Activated T-helper 1 cell treated with anti-CD3 and anti-CD28 coated beads, Interleukin-2, amount 50 U/mL, for 16 hours (primary cell): ENCODE results near the gene SNUPN.
"Not testable (repeated sequence)": the region's sequence is repeated elsewhere in the genome, so short reads cannot be mapped to it uniquely, and the experiment has no call there.

Experiments
- DNase-seq, 2 donors: peaks; one replicate each; pipeline ENCODE4 v3.0.0-alpha.2; 2020; ENCODE audit warnings: low read depth in 1 of 2, low spot score in 1 of 2

Gene SNUPN

GRCh38 chr15:75637245-75638009 lies 11.9 kb upstream of the SNUPN start:
- no peak for DNase-seq

DNA sequence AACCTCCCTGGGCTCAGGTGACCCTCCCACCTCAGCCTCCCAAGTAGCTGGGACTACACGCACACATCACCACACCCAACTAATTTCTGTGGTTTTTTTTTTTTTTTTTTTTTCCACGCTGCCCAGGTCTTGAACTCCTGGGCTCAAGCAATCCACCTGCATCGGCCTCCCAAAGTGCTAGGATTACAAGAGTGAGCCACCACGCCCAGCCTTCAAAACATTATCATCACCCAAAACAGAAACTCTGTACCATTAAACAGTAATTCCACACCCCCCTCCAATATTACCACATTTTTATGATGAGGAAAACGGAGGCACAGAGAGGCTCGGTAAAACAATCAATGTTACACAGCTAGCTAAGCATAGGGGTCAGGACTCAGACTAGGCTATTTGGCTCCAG lies 10.5 kb upstream of the SNUPN start:
- no peak for DNase-seq

- DNase-seq, result not testable (repeated sequence)
These were observed 8.4 kb upstream of the SNUPN start for GRCh38 chr15:75633922-75634321.

GRCh38 chr15:75631935-75632334 lies 6.4 kb upstream of the SNUPN start:
- no peak for DNase-seq

GRCh38 chr15:75622505-75622904 lies 3.0 kb downstream of the SNUPN start:
- no peak for DNase-seq

GRCh38 chr15:75620841-75621391 lies 4.6 kb downstream of the SNUPN start:
- no peak for DNase-seq

DNA sequence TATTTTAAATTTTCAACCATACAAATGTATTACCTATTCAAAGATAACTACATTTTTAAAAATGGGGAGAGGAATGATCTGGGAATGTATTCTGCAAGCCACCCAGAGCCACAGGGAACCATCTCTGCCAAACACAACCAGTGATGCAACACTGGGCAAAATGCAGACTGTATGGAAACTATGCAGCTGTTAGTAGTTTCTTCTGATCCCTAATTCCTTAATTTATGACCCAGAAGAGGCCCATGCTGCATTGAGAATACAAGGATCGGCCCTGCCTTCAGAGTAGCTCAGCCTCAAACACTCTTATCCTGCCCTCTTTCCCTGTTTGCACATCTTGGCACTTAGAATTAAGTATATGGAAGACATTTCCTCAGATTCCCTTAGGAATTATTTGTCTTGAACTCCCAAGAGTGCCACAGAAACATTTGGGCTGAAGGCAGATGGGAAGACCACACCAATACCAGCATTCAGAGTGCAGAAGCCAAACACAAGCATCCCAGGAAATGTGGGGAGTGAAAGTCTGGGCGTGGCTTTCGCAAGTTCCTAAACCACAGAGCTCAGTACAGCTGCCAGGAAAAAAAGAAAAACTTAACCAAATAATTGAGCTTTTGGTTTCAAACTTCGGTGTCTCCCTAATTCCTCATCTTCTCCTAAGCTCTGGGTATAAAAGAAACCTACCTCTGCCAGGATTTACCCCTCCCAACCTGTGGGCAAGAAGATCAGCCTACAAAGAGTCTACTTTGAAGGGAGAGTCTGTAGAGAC lies 5.3 kb downstream of the SNUPN start:
- DNase-seq, result no peak

- no peak for DNase-seq
These were observed 8.8 kb downstream of the SNUPN start for GRCh38 chr15:75616766-75617165.

DNA sequence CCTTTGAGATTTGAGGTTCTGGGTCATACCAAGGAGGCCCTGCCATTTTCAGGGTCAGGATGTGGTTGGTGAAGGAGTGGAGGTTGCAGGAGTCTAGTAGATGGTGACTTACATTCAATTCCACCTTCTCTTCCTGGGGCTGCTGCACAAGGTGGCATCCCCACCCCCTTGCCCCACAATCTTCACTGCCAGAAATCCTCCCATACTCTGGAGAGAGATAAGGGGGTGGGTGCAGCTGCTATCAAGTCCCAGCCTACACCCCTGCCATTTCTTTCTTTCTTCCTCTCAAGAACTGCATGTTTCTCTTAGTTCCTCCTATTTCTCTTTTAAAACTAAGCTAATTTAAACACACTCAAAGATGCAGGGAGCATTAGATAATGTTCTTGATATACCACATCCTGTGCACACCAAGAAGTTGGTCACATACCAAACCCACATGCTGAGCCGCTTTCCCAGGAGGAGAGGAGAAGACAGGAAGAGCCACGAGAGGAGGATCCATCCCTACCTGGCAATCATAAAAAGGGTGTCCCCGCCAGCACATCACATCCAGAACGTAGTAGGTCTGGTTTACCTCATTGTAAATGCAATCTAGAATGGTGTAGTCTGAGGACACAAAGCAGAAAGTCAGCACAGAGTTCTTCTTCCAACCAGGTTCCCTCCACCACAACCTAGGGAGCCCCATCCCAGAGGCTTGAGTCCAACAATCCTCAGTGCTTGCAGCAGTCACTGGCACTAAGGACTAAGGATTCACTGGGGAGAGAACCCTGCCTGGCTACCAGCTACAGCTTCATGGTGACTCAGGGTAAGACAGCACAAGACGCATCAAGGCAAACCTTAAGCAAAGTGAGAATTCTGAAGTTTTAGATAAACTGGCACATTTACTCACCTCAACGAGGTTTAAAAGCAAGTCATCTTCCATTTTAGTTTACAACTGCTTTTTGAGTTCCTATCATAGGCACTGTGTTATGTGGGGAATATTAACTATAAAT lies 18.5 kb downstream of the SNUPN start:
- DNase-seq, result no peak

GRCh38 chr15:75606026-75606425 lies 19.5 kb downstream of the SNUPN start:
- DNase-seq, result no peak

DNA sequence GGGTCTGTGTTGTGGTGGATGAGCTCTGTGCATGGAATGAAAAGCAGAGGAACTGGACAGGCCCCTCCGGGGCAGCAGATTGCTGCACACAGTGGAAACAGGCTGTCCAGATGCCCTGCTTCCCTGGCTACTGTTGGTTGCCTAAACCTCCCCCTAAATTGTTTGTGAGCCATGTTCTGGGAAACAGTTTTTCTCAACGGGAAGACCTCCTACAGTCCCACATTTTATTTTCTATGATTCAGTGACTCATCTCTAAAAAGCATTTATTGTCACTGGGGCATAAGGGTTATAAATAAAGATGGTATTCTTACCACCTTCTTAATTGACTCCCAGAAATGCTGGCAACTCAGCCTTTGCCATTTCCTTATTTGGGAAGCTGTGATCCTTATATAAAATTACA lies 26.1 kb downstream of the SNUPN start:
- DNase-seq, result no peak

GRCh38 chr15:75598361-75598760 lies 27.2 kb downstream of the SNUPN start:
- DNase-seq, result no peak

DNA sequence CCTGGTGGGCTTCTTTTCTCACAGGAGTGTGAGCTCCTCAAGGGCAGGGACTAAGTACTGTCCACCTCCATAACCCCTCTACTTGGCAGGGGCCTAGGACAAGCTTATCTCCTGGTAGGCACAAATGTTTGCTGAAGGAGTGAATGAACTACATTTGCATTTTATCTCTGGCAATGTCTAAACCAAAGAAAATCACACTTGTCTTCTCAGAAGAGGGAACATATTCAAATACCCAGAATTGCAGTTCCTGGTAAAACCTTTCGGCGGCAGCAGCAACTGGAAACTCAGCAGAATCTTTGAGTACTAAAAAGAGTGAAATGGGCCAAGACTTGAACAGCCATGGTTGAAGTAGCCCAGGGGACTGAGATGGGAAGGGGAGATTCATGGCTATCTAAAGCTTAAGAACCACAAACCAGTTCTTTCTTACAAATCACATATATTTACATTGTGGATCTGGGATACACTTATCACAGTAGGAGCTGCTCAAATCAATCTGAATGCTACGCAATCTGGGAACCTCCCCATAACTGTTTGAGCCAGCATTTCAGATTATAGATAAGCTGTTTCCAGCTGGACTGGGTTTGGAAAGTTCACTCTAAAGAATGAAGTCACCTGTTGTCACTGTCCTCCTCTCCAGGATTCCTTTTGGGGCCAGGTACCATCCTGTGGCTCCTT lies 27.7 kb downstream of the SNUPN start:
- no peak for DNase-seq

GRCh38 chr15:75596703-75597345 lies 28.7 kb downstream of the SNUPN start:
- DNase-seq, result no peak

DNA sequence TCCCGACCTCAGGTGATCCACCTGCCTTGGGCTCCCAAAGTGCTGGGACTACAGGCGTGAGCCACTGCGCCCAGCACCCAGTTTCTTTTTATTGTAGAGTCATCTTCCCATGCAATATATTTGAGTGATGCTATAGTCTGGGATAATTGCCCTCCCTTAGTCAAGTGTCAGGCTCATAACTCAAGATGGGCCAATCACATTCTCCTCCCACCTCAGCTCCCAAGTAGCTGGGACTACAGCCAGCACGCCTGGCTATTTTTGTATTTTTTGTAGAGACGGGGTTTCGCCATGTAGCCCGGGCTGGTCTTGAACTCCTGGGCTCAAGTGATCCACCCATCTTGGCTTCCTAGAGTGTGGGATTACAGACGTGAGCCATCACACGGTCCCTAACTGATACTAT lies 31.2 kb downstream of the SNUPN start:
- DNase-seq, result no peak

GRCh38 chr15:75591655-75592364 lies 33.7 kb downstream of the SNUPN start:
- no peak for DNase-seq

DNA sequence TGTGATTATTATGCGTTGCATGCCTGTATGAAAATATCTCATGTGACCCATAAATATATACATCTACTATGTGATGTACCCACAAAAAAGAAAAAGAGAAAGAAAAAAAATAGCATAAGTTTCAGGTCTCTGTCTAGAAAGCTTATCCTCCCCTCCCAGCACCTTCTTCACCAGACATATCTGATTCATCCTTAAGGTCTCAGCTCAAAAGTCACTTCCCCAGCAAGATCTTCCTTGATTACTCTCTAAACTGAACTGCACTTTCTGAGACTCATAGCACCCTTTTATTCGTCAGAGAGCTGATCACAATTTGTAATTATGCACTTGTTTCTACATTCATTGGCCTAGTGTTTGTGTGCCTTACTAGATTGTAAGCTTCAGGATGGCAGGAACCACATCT lies 35.3 kb downstream of the SNUPN start:
- no peak for DNase-seq

GRCh38 chr15:75589071-75589470 lies 36.5 kb downstream of the SNUPN start:
- DNase-seq, result no peak

DNA sequence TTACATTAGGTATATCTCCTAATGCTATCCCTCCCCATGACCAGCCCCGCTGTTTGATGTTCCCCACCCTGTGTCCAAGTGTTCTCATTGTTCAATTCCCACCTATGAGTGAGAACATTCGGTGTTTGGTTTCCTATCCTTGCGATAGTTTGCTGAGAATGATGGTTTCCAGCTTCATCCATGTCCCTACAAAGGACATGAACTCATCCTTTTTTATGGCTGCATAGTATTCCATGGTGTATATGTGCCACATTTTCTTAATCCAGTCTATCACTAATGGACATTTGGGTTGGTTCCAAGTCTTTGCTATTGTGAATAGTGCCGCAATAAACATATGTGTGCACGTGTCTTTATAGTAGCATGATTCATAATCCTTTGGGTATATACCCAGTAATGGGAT lies 39.1 kb downstream of the SNUPN start:
- not testable (repeated sequence) for DNase-seq
